ENCODE results near the gene KRTAP24-1. TPM values are rescaled to one million over a fixed set of nuclear protein-coding genes. Genes with fewer than 3 reads are reported as not detected.

The KRTAP24-1 gene
- total RNA-seq, 1 experiment from 2014 or later = not detected

GRCh38 chr21:30232011-30232410, 50.7 kb downstream of the KRTAP24-1 start:
- no CpG with 5 or more reads among the region's 1 CpG for WGBS (ENCODE audit: extremely low coverage, insufficient read length, low lambda C conversion rate)
- H2BK12ac ChIP-seq (ENCODE audit: insufficient read length, low read depth, low read length) = no peak overlapping the region
- H3K56ac ChIP-seq (ENCODE audit: insufficient read length, low read depth, low read length) = no peak overlapping the region
- H4K8ac ChIP-seq (replicated peaks; ENCODE audit: insufficient read length, low read depth, low read length) = no peak overlapping the region
- Mint-ChIP-seq H3K4me3 (no peak overlapping the region), H3K27ac (no peak overlapping the region), H3K27me3 (ENCODE audit: low read depth) (no peaks in the 10 kb centered on the region), H3K36me3 (ENCODE audit: insufficient read depth in 1 of 3, low read depth in 3 of 3) (peaks cover 0 to 3% (median 0%) of the 10 kb centered on the region in 3 experiments; a peak in 1 of 7 replicates), H3K4me1 (no peaks in the 10 kb centered on the region), H3K9me3 (peaks cover 2 to 7% of the 10 kb centered on the region in 2 experiments; a peak in 1 of 5 replicates)
- H3K23ac ChIP-seq (ENCODE audit: insufficient read length, low read depth, low read length) = no peak overlapping the region
- no peaks in the 10 kb centered on the region for H3K27me3 ChIP-seq (ENCODE audit: insufficient read depth, low read length)
- H3K4me1 ChIP-seq (ENCODE audit: insufficient read depth, low read length) = no peaks in the 10 kb centered on the region
- no peak overlapping the region for H3K14ac ChIP-seq (ENCODE audit: insufficient read depth, low read length)
- no peak for DNase-seq
- H4K5ac ChIP-seq (ENCODE audit: insufficient read length, low read depth, low read length) = no peak overlapping the region
- no peak overlapping the region for H2AFZ ChIP-seq (ENCODE audit: low read length)
- H3K9ac ChIP-seq (ENCODE audit: extremely low read depth, insufficient read length, low read length) = no peak overlapping the region
- no peak overlapping the region for H3K18ac ChIP-seq (ENCODE audit: insufficient read length, low read depth, low read length)
- H3T11ph ChIP-seq (ENCODE audit: low read length) = no peak overlapping the region
- no peaks in the 10 kb centered on the region for H3K79me2 ChIP-seq (ENCODE audit: insufficient read depth, low read length)
- no peak overlapping the region for H3K4me2 ChIP-seq (ENCODE audit: insufficient read depth, insufficient read length, low read length)
- H4K20me1 ChIP-seq (ENCODE audit: control insufficient read depth, insufficient read depth, insufficient read length) = no peaks in the 10 kb centered on the region
- no peak overlapping the region for H3K27ac ChIP-seq (ENCODE audit: insufficient read length, low read depth, low read length)
- no peak overlapping the region for H2BK15ac ChIP-seq (ENCODE audit: low read depth, low read length)
- no peak overlapping the region for H4K91ac ChIP-seq (ENCODE audit: insufficient read length, low read depth, low read length)
- no peaks in the 10 kb centered on the region for H3K23me2 ChIP-seq (ENCODE audit: insufficient read length, low read depth, low read length, poor library complexity, severe bottlenecking)
- no peak for TF ChIP-seq CTCF (conservative IDR thresholded peaks at IDR 0.05)
- no peak overlapping the region for H2AK5ac ChIP-seq (ENCODE audit: insufficient read length, low read length)
- H2BK20ac ChIP-seq (ENCODE audit: low read depth, low read length, poor library complexity, severe bottlenecking) = no peak overlapping the region
- no peak overlapping the region for H2BK120ac ChIP-seq (ENCODE audit: low read depth, low read length, poor library complexity, severe bottlenecking)
- no peaks in the 10 kb centered on the region for H3K79me1 ChIP-seq (ENCODE audit: insufficient read depth, low read depth, low read length, poor library complexity, severe bottlenecking)
- no peaks in the 10 kb centered on the region for H3K9me3 ChIP-seq (ENCODE audit: control insufficient read depth, low read depth, low read length)
- no peak overlapping the region for H3K4ac ChIP-seq (ENCODE audit: low read depth, low read length)
- no peak overlapping the region for H2BK5ac ChIP-seq (ENCODE audit: insufficient read length, low read length)

Other genes with a start within 250 kb of the KRTAP24-1 start
- gene CLDN17, start 116.1 kb downstream of the KRTAP24-1 start, total RNA-seq (2021) = not detected in 2 replicates
- gene CLDN8, start 66.9 kb downstream of the KRTAP24-1 start, total RNA-seq (2021) = not detected in 2 replicates
- gene KRTAP25-1, start 6.6 kb upstream of the KRTAP24-1 start, total RNA-seq (2021) = not detected in 2 replicates
- gene KRTAP26-1, start 37.4 kb upstream of the KRTAP24-1 start, total RNA-seq (2021) = not detected in 2 replicates
- not detected in 2 replicates for gene KRTAP27-1, start 54.7 kb upstream of the KRTAP24-1 start, total RNA-seq (2021)
- not detected in 2 replicates for gene KRTAP23-1, start 65.7 kb upstream of the KRTAP24-1 start, total RNA-seq (2021)
- not detected in 2 replicates for gene KRTAP13-2, start 89.3 kb upstream of the KRTAP24-1 start, total RNA-seq (2021)
- not detected in 2 replicates for gene KRTAP13-1, start 113.1 kb upstream of the KRTAP24-1 start, total RNA-seq (2021)
- gene KRTAP13-3, start 143.0 kb upstream of the KRTAP24-1 start, total RNA-seq (2021) = not detected in 2 replicates
- 0.39 and 0.68 TPM in 2 replicates for gene KRTAP13-4, start 147.3 kb upstream of the KRTAP24-1 start, total RNA-seq (2021)
- not detected in 2 replicates for gene KRTAP15-1, start 157.3 kb upstream of the KRTAP24-1 start, total RNA-seq (2021)
- gene KRTAP19-1, start 197.4 kb upstream of the KRTAP24-1 start, total RNA-seq (2021) = not detected in 2 replicates
- not detected in 2 replicates for gene KRTAP19-2, start 204.5 kb upstream of the KRTAP24-1 start, total RNA-seq (2021)
- gene KRTAP19-3, start 209.1 kb upstream of the KRTAP24-1 start, total RNA-seq (2021) = not detected in 2 replicates
- not detected in 2 replicates for gene KRTAP19-4, start 214.2 kb upstream of the KRTAP24-1 start, total RNA-seq (2021)
- gene KRTAP19-5, start 219.2 kb upstream of the KRTAP24-1 start, total RNA-seq (2021) = not detected in 2 replicates